ENCODE results near the gene PTPRM. TPM values are rescaled to one million over a fixed set of nuclear protein-coding genes. Genes with fewer than 3 reads are reported as not detected.

PTPRM gene
- total RNA-seq, 4 donors from 2014 or later, result 62.7 to 94.0 (median 76.0) TPM

DNA sequence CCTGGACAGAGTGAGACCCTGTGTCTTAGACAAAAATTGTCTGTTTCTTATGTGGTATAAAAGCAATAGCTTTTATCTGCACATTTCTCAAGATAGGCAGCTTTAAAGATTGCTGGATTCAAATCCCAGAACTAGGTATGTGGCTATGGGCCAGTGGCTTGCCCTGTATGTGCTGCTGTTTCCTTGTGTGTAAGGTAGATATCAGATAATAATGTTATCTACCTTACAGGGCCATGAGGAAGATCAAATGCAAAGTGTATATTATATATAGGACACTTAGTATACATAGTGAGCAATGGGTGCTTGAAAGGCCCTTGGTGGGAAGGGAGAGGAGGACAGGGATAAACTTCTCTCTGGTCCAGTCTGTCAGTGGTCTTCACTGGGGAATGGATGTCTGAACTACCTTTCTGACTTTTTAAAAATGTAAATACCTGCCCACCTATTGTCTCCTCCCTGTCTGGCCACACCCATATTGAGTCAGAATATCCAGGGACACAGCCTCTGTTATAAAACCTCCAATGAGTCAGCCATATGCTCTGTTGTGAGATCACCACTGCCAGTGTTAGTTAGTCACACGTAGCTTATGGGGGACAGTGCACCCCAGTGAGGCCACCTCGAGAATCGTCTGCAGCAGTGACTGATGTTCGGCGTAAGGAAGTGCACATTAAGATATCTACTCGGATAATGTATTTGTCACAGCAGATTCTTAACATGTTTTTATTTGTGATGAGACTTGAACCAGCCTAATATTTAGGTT, 383.4 kb downstream of the PTPRM start:
- no peaks in the 10 kb centered on the region for H3K27me3 ChIP-seq
- peaks cover 0 to 9% (median 0%) of the 10 kb centered on the region in 4 donors for H3K36me3 ChIP-seq
- H3K4me3 ChIP-seq, result no peak overlapping the region
- H3K27ac ChIP-seq (replicated peaks in 1 of 4), result no peak overlapping the region
- H3K9me3 ChIP-seq, result no peaks in the 10 kb centered on the region
- no peak for DNase-seq (ENCODE audit: extremely low spot score)
- TF ChIP-seq POLR2A (IDR thresholded peaks at IDR 0.05; ENCODE audit: low read depth) (no peak), EP300 (IDR thresholded peaks at IDR 0.05) (no peak), POLR2AphosphoS5 (IDR thresholded peaks at IDR 0.05) (no peak)
- TF ChIP-seq, protein P1, sequence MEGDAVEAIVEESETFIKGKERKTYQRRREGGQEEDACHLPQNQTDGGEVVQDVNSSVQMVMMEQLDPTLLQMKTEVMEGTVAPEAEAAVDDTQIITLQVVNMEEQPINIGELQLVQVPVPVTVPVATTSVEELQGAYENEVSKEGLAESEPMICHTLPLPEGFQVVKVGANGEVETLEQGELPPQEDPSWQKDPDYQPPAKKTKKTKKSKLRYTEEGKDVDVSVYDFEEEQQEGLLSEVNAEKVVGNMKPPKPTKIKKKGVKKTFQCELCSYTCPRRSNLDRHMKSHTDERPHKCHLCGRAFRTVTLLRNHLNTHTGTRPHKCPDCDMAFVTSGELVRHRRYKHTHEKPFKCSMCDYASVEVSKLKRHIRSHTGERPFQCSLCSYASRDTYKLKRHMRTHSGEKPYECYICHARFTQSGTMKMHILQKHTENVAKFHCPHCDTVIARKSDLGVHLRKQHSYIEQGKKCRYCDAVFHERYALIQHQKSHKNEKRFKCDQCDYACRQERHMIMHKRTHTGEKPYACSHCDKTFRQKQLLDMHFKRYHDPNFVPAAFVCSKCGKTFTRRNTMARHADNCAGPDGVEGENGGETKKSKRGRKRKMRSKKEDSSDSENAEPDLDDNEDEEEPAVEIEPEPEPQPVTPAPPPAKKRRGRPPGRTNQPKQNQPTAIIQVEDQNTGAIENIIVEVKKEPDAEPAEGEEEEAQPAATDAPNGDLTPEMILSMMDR (IDR thresholded peaks at IDR 0.05), result no peak
- H3K4me1 ChIP-seq, result peaks cover 16 to 19% (median 17%) of the 10 kb centered on the region in 4 donors
- 85% methylated on average over 6 of the region's 6 CpGs for WGBS
- intact Hi-C loops (cut with DNase I), result no loop called here

DNA sequence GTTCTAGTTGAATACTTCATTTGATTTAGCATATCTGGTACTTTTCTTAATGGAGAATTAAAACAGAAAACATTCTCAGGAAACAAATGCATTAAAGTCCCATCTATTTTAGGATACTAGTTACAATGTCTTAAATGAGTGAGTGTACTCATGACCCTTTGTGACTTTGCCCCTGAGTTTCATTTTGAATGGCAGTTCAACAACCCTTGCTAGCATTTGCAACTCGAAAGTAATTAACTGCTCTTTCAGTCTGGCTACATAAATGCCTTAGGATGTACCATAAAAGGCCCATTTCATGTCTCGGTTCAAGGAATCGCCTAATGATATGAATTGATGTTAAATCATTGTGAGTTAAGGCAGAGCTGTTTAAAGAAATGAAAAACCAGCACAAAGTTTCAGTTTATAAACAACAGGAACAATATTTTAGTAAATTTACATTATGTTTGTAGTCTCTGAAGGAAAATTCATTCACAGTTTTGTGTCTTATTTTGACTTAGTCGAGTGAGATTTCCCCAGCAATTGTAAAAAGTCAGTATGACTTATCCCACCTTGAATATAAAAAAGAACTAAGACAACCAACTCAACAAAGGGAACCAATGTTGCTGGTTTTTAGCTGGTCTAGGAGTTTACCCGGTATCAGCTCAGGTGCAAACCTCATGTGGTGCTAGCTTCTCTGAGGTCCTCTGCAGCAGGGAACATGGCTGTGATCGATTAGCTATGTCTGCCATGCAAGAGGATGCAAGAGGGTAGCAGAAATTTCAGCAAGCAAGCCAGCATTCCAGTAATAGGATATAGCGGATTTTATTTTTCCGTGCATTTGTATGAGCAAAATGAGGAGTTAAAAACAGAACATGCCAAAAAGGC, 386.2 kb downstream of the PTPRM start:
- no peaks in the 10 kb centered on the region for H3K27me3 ChIP-seq
- peaks cover 0 to 9% (median 0%) of the 10 kb centered on the region in 4 donors for H3K36me3 ChIP-seq
- no peak for DNase-seq (ENCODE audit: extremely low spot score)
- no peak overlapping the region for H3K27ac ChIP-seq (replicated peaks in 1 of 4)
- H3K9me3 ChIP-seq, result no peaks in the 10 kb centered on the region
- H3K4me3 ChIP-seq, result no peak overlapping the region
- H3K4me1 ChIP-seq, result peaks cover 4 to 14% (median 12%) of the 10 kb centered on the region in 4 donors
- intact Hi-C loops (cut with DNase I), result no loop called here
- TF ChIP-seq POLR2A (IDR thresholded peaks at IDR 0.05; ENCODE audit: low read depth), result no peak
- TF ChIP-seq, protein P1 (IDR thresholded peaks at IDR 0.05), result no peak
- TF ChIP-seq POLR2AphosphoS5 (IDR thresholded peaks at IDR 0.05), result no peak
- TF ChIP-seq EP300 (IDR thresholded peaks at IDR 0.05), result no peak
- 90% methylated on average over 8 of the region's 8 CpGs for WGBS

DNA sequence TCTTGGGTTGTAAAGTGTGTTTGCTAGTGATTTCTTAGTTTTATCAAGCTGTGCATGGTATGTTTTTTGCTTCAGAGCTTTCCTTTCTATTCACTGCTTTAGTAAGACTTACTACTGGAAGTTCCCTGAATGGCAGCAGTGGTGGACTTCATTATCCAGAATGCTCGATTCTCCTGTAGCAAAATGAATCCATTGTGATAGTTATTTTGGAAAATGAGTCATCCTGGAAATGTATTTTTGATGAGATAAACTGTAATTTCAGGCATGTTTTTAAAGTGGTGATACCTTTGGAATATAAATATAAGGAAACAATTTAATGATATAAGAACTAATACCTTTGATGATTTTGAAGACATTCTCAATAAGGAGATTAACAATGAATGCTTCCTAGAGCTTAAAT, 387.1 kb downstream of the PTPRM start:
- Histone ChIP-seq H3K27ac (replicated peaks in 1 of 4) (no peak overlapping the region), H3K9me3 (no peaks in the 10 kb centered on the region), H3K27me3 (no peaks in the 10 kb centered on the region), H3K4me3 (no peak overlapping the region), H3K4me1 (peaks cover 11 to 21% (median 20%) of the 10 kb centered on the region in 4 donors), H3K36me3 (peaks cover 0 to 9% (median 0%) of the 10 kb centered on the region in 4 donors)
- TF ChIP-seq POLR2A (IDR thresholded peaks at IDR 0.05; ENCODE audit: low read depth) (no peak), EP300 (IDR thresholded peaks at IDR 0.05) (no peak), POLR2AphosphoS5 (IDR thresholded peaks at IDR 0.05) (no peak)
- TF ChIP-seq, protein P1 (IDR thresholded peaks at IDR 0.05), result no peak
- no peak for DNase-seq (ENCODE audit: extremely low spot score)
- 42% methylated on average over 1 of the region's 1 CpG for WGBS
- intact Hi-C loops (cut with DNase I), result no loop called here

DNA sequence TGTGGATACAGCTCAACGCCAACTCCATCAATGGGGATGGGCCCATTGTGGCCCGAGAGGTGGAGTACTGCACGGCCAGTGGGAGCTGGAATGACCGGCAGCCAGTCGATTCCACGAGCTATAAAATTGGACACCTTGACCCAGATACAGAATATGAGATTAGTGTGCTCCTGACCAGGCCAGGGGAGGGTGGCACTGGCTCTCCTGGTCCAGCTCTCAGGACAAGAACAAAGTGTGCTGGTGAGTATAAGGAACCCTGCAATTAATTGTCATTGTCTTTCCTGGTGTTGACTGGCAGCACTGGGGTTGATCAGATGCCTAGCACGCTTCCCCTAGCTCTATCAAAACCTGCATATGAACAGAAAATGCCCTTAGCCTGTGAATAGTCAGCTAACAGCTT, 388.1 kb downstream of the PTPRM start:
- TF ChIP-seq EP300 (IDR thresholded peaks at IDR 0.05), result no peak
- no peak for TF ChIP-seq POLR2A (IDR thresholded peaks at IDR 0.05; ENCODE audit: low read depth)
- TF ChIP-seq, protein P1 (IDR thresholded peaks at IDR 0.05), result no peak
- no peak for TF ChIP-seq POLR2AphosphoS5 (IDR thresholded peaks at IDR 0.05)
- WGBS, result 99% methylated on average over 7 of the region's 7 CpGs
- Histone ChIP-seq H3K4me1 (peaks cover 13 to 24% (median 22%) of the 10 kb centered on the region in 4 donors), H3K4me3 (no peak overlapping the region), H3K27me3 (no peaks in the 10 kb centered on the region), H3K36me3 (peaks cover 0 to 9% (median 0%) of the 10 kb centered on the region in 4 donors), H3K27ac (replicated peaks in 1 of 4) (no peak overlapping the region), H3K9me3 (no peaks in the 10 kb centered on the region)
- intact Hi-C loops (cut with DNase I), result no loop called here
- no peak for DNase-seq (ENCODE audit: extremely low spot score)

Data from esophagus muscularis mucosa (tissue), 4 donors.